Prostate gland (tissue), 2 donors: ENCODE data around the gene HAUS3.

Source experiments
- CTCF ChIP-seq, 4 experiments: fragments of 200-600 bp in 2 of 4; fragments of 450-650 bp in 2 of 4; sonication (generic) in 2 of 4; IDR thresholded peaks; 1 replicate in 3 of 4; 2 replicates in 1 of 4; pipeline ENCODE4 v1.5.1; 2016 to 2019; ENCODE audit warnings: antibody characterized with exemption in 4 of 4, mild to moderate bottlenecking in 2 of 4, moderate library complexity in 2 of 4
- POLR2A ChIP-seq: fragments of 450-650 bp; IDR thresholded peaks from one replicate; pipeline ENCODE4 v1.6.1; 2016; ENCODE audit warnings: antibody characterized with exemption, mild to moderate bottlenecking
- POLR2AphosphoS5 ChIP-seq: sonication (generic); formaldehyde crosslinking; IDR thresholded peaks from one replicate; pipeline ENCODE4 v1.6.1; 2017; ENCODE audit warnings: antibody characterized with exemption

- no peak for TF ChIP-seq CTCF (IDR thresholded peaks at IDR 0.05)
- no peak for TF ChIP-seq POLR2AphosphoS5
- TF ChIP-seq POLR2A, result no peak
Measured at GRCh38 chr4:2290488-2290887, 48.6 kb upstream of the HAUS3 start.
